Activated CD8-positive, alpha-beta memory T cell treated with anti-CD3 and anti-CD28 coated beads, Interleukin-2, amount 50 U/mL, for 1 hour (primary cell): ENCODE results near the gene MPZL2.
"Not testable (repeated sequence)": the region's sequence is repeated elsewhere in the genome, so short reads cannot be mapped to it uniquely, and the experiment has no call there.

Source experiments
- DNase-seq: peaks from one replicate; pipeline ENCODE4 v3.0.0-alpha.2; 2020; ENCODE audit errors: extremely low read depth

The MPZL2 gene

GRCh38 chr11:118263695-118264568 lies at the start of gene MPZL2:
MPZL2 (minus strand) TSS chr11:118264297; CDS start chr11:118264153, 144 bp downstream.
- DNase-seq: no peak

GRCh38 chr11:118313242-118313641 lies 49.1 kb upstream of the MPZL2 start:
- no peak for DNase-seq

GRCh38 chr11:118312328-118312727 lies 48.2 kb upstream of the MPZL2 start:
- no peak for DNase-seq

DNA sequence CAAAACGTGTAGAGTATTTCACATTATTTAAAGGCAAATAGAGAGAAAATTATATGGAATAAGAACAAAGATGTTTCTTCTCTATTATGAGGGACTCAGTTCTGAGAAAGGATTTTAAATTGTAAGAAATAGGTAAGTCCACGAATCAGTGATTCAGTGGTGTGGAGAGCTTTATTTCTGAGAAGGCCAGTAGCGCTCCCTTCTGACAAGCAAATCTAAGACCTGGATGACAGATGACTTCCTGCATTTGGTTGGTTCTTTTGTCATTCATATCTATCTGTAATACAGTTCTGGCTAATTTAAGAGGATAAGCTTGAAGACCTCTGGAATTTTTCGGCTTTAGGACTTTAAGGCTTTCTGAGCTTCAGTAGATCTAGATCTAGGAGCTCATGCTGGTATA lies 47.4 kb upstream of the MPZL2 start:
- no peak for DNase-seq

- no peak for DNase-seq
These were observed 46.8 kb upstream of the MPZL2 start for GRCh38 chr11:118310781-118311485.

DNA sequence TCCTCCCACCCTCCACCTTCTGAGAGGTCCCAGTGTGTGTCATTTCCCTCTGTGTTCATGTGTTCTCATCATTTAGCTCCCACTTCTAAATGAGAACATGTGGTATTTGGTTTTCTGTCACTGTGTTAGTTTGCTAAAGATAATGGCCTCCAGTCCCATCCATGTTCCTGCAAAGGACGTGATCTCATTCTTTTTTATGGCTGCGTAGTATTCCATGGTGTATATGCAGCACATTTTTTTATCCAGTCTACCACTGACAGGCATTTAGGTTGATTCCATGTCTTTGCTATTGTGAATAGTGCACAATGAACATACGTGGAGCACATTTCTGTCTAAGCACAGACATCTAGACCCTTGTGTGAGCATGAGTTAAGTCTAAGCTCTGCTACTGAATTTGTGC lies 46.2 kb upstream of the MPZL2 start:
- no peak for DNase-seq

DNA sequence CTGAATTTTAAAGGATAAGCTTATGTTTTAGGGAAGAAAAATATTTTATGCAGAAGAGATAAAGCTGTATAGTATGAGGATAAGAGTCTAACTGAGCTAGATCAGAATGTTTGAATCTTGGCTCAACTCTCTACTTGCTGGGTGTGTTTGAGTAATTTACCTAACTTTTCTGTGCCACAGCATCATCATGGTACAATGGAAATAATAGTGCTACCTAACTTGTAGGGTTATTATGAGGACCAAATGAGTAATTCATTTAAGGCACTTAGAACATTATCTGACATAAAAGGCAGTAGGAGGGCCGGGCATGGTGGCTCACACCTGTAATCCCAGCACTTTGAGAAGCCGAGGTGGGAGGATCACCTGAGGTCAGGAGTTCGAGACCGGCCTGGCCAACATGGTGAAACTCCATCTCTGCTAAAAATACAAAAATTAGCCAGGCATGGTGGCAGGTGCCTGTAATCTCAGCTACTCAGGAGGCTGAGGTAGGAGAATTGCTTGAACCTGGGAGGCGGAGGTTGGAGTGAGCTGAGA lies 45.0 kb upstream of the MPZL2 start:
- not testable (repeated sequence) for DNase-seq

DNA sequence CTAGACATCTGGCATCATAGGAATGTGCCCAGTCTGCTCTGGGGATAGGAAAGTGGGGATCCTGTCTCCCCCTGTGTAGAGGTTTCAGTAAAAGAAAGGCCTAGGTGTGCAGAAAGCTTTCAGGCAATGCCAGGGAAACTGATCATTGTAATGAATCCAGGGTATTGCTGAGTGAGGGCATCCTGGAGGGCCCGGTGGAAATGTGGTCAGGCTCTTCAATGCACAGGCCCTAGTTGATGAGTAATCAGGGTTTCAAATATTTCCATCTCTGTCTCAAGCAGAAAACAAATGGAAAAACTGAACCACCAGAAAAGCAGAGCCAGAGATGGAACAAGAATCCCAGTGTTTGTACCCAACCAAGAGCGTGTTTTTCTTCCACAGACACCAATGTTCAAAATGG lies 42.5 kb upstream of the MPZL2 start:
- DNase-seq: no peak

DNA sequence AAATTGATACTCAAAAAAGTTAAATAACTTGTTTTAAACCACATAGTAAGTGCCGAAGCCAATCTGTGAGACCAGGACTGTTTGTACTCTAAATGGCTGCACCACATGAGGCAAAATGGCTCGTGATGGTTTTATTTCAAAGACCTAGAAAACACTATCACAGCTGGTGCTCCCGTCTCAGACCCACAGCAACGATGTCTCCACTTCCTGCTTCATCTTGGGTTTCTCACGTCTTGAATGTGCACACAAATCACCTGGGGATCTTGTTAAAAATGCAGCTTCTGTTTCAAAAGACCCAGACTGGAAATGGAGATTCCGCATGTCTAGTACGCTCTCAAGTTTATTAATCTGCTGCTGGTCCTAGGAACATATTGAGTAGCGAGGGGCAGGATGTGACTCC lies 41.6 kb upstream of the MPZL2 start:
- DNase-seq: no peak

DNA sequence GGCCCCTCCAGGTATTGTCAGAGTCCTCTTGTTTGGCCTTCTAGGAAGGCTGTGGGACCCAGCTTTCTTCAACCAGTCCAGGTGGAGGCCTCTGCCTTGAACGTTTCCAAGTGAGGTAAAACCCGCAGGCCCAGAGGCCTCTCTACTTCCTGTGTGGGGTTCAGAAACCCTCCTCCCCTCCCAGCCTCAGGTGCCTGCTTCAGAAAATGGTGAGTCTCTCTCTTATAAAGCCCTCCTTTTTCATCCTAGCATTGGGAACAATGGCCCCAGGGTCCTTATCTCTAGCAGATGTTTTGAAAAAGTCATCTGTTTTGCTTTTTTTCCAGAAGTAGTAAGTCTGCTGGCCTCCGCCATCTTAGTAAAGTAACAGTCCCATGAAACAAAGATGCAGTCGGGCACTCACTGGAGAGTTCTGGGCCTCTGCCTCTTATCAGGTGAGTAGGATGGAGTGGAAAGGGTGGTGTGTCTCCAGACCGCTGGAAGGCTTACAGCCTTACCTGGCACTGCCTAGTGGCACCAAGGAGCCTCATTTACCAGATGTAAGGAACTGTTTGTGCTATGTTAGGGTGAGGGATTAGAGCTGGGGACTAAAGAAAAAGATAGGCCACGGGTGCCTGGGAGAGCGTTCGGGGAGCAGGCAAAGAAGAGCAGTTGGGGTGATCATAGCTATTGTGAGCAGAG lies 40.6 kb upstream of the MPZL2 start, which contains the start of gene CD3E:
TSS of gene CD3E (plus strand) at position 163 of the 681 bp plus-strand sequence. CDS start at position 386, 223 bp downstream.
- DNase-seq: no peak

DNA sequence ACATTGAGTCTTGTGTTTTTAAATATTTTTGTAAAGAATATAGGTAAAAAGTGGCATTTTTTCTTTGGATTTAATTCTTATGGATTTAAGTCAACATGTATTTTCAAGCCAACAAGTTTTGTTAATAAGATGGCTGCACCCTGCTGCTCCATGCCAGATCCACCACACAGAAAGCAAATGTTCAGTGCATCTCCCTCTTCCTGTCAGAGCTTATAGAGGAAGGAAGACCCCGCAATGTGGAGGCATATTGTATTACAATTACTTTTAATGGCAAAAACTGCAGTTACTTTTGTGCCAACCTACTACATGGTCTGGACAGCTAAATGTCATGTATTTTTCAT lies 40.1 kb upstream of the MPZL2 start:
- no peak for DNase-seq

- no peak for DNase-seq
These were observed 37.6 kb upstream of the MPZL2 start for GRCh38 chr11:118301600-118302195.

DNA sequence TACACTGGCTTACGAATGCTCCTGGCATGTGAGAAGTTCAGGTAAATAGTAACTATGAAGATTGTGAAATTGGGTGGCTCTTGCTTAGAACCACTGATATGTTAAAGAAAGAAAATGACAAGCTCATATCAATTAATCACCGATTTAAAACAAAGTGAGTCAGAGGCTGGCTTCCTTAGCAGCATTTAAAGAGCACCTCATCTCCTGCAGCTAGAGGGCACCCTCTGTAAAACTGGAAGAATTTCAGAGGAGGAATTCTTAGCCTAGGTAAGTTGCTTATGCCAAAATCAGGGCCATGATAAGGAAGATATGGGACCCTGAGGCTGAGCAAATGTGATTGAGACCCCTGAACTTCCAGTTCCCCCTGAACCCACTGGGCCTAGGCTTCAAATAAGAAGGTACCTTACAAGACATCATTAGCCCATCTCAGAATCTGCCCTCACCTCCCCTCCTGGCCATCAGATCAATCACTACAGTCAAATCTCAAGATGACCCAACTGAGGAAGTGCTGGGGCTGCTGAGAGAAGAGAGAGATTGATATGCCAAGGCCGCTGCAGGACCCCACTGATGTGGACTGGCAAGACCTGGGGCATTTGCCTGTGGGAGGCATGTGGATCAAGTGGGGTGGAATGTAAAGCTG lies 31.8 kb upstream of the MPZL2 start:
- no peak for DNase-seq

- DNase-seq: no peak
These were observed 31.1 kb upstream of the MPZL2 start for GRCh38 chr11:118295199-118295598.

- no peak for DNase-seq
These were observed 30.0 kb upstream of the MPZL2 start for GRCh38 chr11:118294053-118294452.

DNA sequence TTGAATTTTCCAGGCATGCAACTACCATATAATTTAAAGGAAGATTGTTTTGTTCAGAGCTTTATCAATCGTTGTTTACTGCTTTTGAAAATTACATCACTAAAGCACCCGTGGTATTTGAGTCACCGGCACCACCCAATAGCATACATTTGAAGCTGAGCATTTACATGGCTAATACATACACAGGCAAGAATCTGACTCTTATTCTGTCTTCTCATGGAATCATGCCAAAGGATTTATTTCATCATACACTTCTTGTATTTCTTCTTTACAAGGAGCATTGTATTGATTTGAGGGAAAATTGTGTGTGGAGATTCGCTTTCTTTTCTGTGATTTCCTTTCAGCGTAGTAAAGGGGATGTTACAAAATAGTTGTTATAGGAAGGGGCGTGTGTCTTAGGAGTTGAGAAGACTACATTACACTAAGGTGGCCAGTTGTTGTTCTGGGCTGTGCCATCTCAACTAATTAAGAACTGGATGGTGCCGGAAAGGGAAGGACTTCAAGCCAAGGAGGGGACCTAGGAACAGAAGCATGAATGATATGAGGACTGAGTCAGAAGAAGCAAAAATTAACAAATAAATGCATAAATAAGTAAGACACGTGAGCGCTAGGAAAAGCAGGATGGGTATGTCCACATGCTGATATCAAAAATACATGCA lies 27.5 kb upstream of the MPZL2 start:
- no peak for DNase-seq

GRCh38 chr11:118290923-118291322 lies 26.8 kb upstream of the MPZL2 start:
- no peak for DNase-seq

DNA sequence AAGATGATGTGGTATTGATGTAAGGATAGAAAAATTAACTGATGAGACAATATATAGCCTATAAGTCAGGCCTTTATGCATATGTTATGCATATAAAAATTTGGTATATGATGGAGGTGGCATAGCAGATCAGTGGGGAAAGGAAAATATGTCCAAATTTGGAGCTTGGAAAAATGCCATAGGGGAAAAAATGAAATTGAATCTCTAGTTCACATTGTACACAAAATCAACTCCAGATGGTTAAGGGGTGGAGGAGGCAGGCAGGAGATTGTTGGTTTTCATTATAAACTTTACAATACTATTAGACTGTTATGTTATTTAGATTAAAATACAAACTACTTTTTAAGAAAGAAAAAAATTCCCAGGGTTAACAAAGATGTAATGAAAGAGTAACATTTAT lies 25.3 kb upstream of the MPZL2 start:
- no peak for DNase-seq

GRCh38 chr11:118287006-118287405 lies 22.9 kb upstream of the MPZL2 start:
- no peak for DNase-seq

DNA sequence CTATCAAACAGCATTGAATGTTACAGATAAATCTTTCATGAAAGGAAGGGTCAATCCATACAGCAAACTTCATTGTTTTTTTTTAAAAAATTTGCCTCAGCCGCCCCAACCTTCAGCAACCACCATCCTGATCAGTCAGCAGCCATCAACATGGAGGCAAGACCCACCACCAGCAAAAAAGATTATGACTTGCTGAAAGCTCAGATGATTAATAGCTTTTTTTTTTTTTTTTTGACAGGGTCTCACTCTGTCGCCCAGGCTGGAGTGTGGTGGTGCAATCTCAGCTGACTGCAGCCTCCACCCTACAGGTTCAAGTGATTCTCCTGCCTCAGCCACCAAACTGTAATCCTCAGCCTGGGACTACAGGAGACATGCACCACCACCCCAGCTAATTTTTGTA lies 22.4 kb upstream of the MPZL2 start:
- DNase-seq: no peak
